WTC11 (cell line): ENCODE results near the gene ZER1. TPM values are rescaled to one million over a fixed set of nuclear protein-coding genes. Genes with fewer than 3 reads are reported as not detected.
A peak's percentile ranks its signal among the peaks of the same experiment; 100 is the strongest.

Experiments
- ATAC-seq: fragments of 200-7000 bp; cut with Tn5 transposase; 2 replicates; pipeline ENCODE4 v1.10.0; 2021; ENCODE audit warnings: mild to moderate bottlenecking, moderate library complexity
- CTCF ChIA-PET: fragments of 300-600 bp; sonication (Branson Sonifier 250); formaldehyde crosslinking; loops from one replicate; lab custom pipeline; 2021; ENCODE audit warnings: antibody characterized with exemption; lab: Charles Lee
- POLR2A ChIA-PET: fragments of 350-600 bp; sonication (Branson Sonifier 250); formaldehyde crosslinking; loops from one replicate; lab custom pipeline; 2021; ENCODE audit warnings: antibody characterized with exemption; lab: Charles Lee
- DNase-seq: peaks from one replicate; pipeline ENCODE4 v3.0.0; 2021; ENCODE audit warnings: low spot score
- H3K27ac Mint-ChIP-seq: 2 replicates; pipeline ENCODE4 v1.8.0; 2021; ENCODE audit warnings: mixed read lengths
- H3K27me3 Mint-ChIP-seq: 2 replicates; pipeline ENCODE4 v1.8.0; 2021; ENCODE audit warnings: low read depth, mild to moderate bottlenecking, moderate library complexity, mixed read lengths
- H3K36me3 Mint-ChIP-seq: 2 replicates; pipeline ENCODE4 v1.8.0; 2021; ENCODE audit warnings: mixed read lengths
- H3K4me1 Mint-ChIP-seq: 2 replicates; pipeline ENCODE4 v1.8.0; 2022; ENCODE audit warnings: mixed read lengths
- H3K4me3 Mint-ChIP-seq: 2 replicates; pipeline ENCODE4 v1.8.0; 2021; ENCODE audit warnings: mild to moderate bottlenecking, moderate library complexity, mixed read lengths
- H3K9me3 Mint-ChIP-seq: 2 replicates; pipeline ENCODE4 v1.8.0; 2021; ENCODE audit warnings: mixed read lengths
- AFF4 ChIP-seq: sonication (generic); formaldehyde crosslinking; IDR thresholded peaks from 2 replicates; pipeline ENCODE4 v1.8.1; 2023; ENCODE audit warnings: mild to moderate bottlenecking, missing genetic modification reagents, borderline replicate concordance
- ARID4B ChIP-seq: sonication (generic); formaldehyde crosslinking; IDR thresholded peaks from 2 replicates; pipeline ENCODE4 v1.8.0; 2023; ENCODE audit warnings: missing genetic modification reagents, mild to moderate bottlenecking, borderline replicate concordance
- CTCF ChIP-seq: fragments of 200-600 bp; IDR thresholded peaks from 2 replicates; pipeline ENCODE4 v1.8.0; 2022; ENCODE audit warnings: antibody characterized with exemption
- E2F1 ChIP-seq: sonication (generic); formaldehyde crosslinking; IDR thresholded peaks from 2 replicates; pipeline ENCODE4 v1.8.0; 2022; ENCODE audit warnings: mild to moderate bottlenecking, missing genetic modification reagents
- JUN ChIP-seq: sonication (generic); formaldehyde crosslinking; IDR thresholded peaks from 2 replicates; pipeline ENCODE4 v1.8.0; 2023; ENCODE audit warnings: mild to moderate bottlenecking, missing genetic modification reagents
- NR1H2 ChIP-seq: sonication (generic); formaldehyde crosslinking; IDR thresholded peaks from 2 replicates; pipeline ENCODE4 v1.9.0; 2021; ENCODE audit warnings: mild to moderate bottlenecking, moderate library complexity, missing genetic modification reagents
- PRRX2 ChIP-seq: fragments of 250-450 bp; sonication (Bioruptor Pico); IDR thresholded peaks from 2 replicates; pipeline ENCODE4 v1.8.0; 2021; ENCODE audit warnings: mild to moderate bottlenecking
- SMAD3 ChIP-seq: sonication (generic); formaldehyde crosslinking; IDR thresholded peaks from 2 replicates; pipeline ENCODE4 v1.8.0; 2022; ENCODE audit warnings: missing genetic modification reagents, mild to moderate bottlenecking, borderline replicate concordance
- USF1 ChIP-seq: sonication (generic); formaldehyde crosslinking; IDR thresholded peaks from 2 replicates; pipeline ENCODE4 v1.8.0; 2022; ENCODE audit warnings: mild to moderate bottlenecking, missing genetic modification reagents
- ZMAT4 ChIP-seq: fragments of 250-450 bp; sonication (Bioruptor Pico); IDR thresholded peaks from 2 replicates; pipeline ENCODE4 v1.9.0; 2021; ENCODE audit warnings: mild to moderate bottlenecking
- ZNF317 ChIP-seq: sonication (generic); formaldehyde crosslinking; IDR thresholded peaks from 2 replicates; pipeline ENCODE4 v1.8.1; 2023; ENCODE audit warnings: low read depth, mild to moderate bottlenecking, moderate library complexity, missing genetic modification reagents, borderline replicate concordance
- ZNF425 ChIP-seq: fragments of 250-450 bp; sonication (Bioruptor Pico); conservative IDR thresholded peaks from 2 replicates; pipeline ENCODE4 v1.9.0; 2021; ENCODE audit warnings: mild to moderate bottlenecking
- total RNA-seq: library from RNA; stranded (reverse); gene quantifications from 3 replicates; pipeline ENCODE4 v1.2.3, GENCODE V29; 2021

Gene ZER1
- total RNA-seq, 1 experiment from 2014 or later: 23.8 TPM

GRCh38 chr9:128715436-128715750, 56.3 kb downstream of the ZER1 start (continued):
- no peak for TF ChIP-seq ARID4B (CRISPR knock-in tag)
- no peak for TF ChIP-seq USF1
- TF ChIP-seq SMAD3 (CRISPR knock-in tag): no peak
- no peak for TF ChIP-seq ZNF425
- TF ChIP-seq AFF4 (CRISPR knock-in tag): no peak

- no peak overlapping the region for H3K4me3 Mint-ChIP-seq
- ATAC-seq: no peak
- TF ChIP-seq PRRX2 (CRISPR knock-in tag) (no peak), JUN (no peak), ZNF317 (CRISPR knock-in tag) (no peak), NR1H2 (CRISPR knock-in tag) (no peak), CTCF (no peak), E2F1 (no peak), ZMAT4 (CRISPR knock-in tag) (no peak)
- ChIA-PET POLR2A (interaction anchor here (0.6 kb wide), 1 partner anchor 9 kb away, joined by 3 read pairs; the partner anchor contains the start of gene ZDHHC12), CTCF (interaction anchor here (1.6 kb wide), 1 partner anchor 13 kb away, joined by 6 read pairs; the partner anchor contains the start of gene PKN3)
- H3K36me3 Mint-ChIP-seq: peaks cover 12% of the 10 kb centered on the region; the same call in 1 of the 2 replicates
- H3K27ac Mint-ChIP-seq: no peak overlapping the region; the same call in 1 of the 2 replicates
- no peaks in the 10 kb centered on the region for H3K27me3 Mint-ChIP-seq
- H3K4me1 Mint-ChIP-seq: no peaks in the 10 kb centered on the region
- H3K9me3 Mint-ChIP-seq: no peaks in the 10 kb centered on the region
- DNase-seq: peak; percentile 7
Measured at GRCh38 chr9:128714586-128715435, 56.9 kb downstream of the ZER1 start.
